OCI-LY7 (cell line): ENCODE results near the gene BEST3.

Experiments
- CTCF ChIP-seq: fragments of 200-600 bp; sonication (generic); conservative IDR thresholded peaks from 2 replicates; pipeline ENCODE4 v1.5.1; 2014; ENCODE audit warnings: mild to moderate bottlenecking, antibody characterized with exemption, low read length, moderate library complexity, mixed read lengths
- EZH2phosphoT487 ChIP-seq: fragments of 200-600 bp; sonication (generic); IDR thresholded peaks from 2 replicates; pipeline ENCODE4 v1.6.1; 2018; ENCODE audit warnings: low read depth, borderline replicate concordance, mild to moderate bottlenecking, mixed run types, antibody characterized with exemption, low read length, moderate library complexity, mixed read lengths

DNA sequence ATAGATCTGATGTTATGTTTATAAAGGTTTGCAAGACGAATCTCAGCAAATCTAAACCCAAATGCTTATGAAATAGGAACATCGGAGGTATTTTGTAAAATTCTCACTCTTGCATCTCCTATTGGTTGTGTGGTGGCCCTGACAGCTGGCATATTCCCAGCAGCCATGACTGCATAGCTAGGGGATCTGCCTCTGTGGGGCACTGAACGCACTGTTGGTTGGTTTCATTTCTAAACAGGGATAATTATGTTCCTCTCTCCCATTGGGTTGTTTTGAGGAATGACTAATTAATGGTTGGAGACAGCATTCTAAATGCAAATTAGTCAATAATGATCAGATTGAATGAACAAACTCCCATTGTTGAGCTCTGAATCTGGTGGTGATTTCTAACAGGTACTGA, 2.7 kb upstream of the BEST3 start:
- TF ChIP-seq CTCF (no peak), EZH2phosphoT487 (no peak)
